GM13977 (cell line): Measurements from ENCODE around the gene PARP4.
"Not testable (repeated sequence)": the region's sequence is repeated elsewhere in the genome, so short reads cannot be mapped to it uniquely, and the experiment has no call there.

Source experiments
- DNase-seq: peaks from one replicate; pipeline ENCODE4 v3.0.0; 2012; ENCODE audit warnings: low spot score
- in situ Hi-C: fragments of 300-500 bp; cut with MboI; formaldehyde crosslinking; loops from one replicate; pipeline ENCODE4 v1.12.0; 2022; ENCODE audit warnings: low sequenced_read_pairs, low pct_unique_long_range_greater_than_20kb, mixed read lengths, inconsistent platforms; ENCODE audit not compliant: unreplicated experiment
- TF ChIP-seq, protein P1 (sequence below): IDR thresholded peaks from 2 replicates; pipeline ENCODE4 v1.5.1; 2012; ENCODE audit warnings: mild to moderate bottlenecking, control low read depth; ENCODE audit not compliant: insufficient read depth; ENCODE audit errors: extremely low read depth, missing control alignments

PARP4 gene

DNA sequence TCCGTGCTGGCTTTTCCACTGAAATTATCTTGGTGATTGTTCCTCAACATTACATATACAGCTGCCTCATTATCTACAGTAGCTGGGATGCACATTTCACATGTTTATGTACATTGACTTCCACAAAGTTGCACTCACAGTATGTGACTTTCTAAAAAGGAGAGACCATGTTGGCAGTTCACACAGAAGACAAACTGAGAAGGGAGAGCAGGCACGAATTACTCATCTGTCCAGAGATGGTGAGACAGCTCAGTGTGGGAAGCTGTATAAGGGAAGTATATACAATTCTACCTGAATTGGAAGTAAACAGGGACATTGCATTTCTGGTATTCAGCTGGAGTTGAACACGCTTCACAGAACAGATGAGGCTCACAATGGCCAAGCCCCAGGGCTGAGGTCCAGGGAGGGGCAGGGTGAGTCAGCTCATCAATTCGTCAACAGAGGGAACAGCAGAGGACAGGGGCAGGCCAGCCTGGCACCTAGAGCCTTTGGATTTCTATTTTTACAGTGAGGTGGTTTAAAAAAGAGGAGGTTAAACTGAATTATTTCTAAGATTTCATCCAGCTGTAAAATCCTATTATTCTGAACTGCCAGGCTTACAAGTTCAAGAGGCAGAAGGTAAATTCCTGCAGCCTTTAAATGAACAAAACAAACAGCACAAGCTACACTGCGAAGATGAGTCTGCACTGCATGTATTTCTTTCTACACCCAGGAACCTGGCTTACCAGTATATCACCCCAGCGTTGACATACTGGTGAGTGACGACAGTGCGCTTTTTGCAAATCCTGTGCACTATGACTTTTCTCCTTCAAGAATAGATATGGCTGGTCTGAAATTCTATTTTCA, 9.8 kb downstream of the PARP4 start:
- in situ Hi-C loops = no loop called here
- no peak for DNase-seq
- TF ChIP-seq, protein P1, sequence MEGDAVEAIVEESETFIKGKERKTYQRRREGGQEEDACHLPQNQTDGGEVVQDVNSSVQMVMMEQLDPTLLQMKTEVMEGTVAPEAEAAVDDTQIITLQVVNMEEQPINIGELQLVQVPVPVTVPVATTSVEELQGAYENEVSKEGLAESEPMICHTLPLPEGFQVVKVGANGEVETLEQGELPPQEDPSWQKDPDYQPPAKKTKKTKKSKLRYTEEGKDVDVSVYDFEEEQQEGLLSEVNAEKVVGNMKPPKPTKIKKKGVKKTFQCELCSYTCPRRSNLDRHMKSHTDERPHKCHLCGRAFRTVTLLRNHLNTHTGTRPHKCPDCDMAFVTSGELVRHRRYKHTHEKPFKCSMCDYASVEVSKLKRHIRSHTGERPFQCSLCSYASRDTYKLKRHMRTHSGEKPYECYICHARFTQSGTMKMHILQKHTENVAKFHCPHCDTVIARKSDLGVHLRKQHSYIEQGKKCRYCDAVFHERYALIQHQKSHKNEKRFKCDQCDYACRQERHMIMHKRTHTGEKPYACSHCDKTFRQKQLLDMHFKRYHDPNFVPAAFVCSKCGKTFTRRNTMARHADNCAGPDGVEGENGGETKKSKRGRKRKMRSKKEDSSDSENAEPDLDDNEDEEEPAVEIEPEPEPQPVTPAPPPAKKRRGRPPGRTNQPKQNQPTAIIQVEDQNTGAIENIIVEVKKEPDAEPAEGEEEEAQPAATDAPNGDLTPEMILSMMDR = no peak

DNA sequence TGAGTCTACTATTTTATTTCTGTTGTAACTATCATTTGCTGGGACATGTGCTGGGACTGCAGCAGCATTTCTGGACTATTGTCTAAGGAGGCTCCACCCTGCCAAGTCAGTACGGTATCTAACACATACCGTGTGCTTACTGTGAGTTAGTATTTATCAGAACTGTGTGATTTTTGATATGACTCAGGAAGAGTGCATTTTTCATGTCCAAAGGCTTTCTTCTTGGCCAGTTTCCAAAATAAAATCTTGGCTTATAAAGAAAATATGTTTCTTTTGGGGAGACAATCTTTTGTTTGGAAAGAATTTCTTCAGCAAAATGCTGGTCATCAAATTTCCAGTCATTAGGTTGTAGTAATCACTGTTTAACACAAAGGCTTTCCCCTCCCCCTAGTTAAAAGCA, 11.6 kb downstream of the PARP4 start:
- DNase-seq = no peak
- in situ Hi-C loops = no loop called here
- TF ChIP-seq, protein P1 = no peak

DNA sequence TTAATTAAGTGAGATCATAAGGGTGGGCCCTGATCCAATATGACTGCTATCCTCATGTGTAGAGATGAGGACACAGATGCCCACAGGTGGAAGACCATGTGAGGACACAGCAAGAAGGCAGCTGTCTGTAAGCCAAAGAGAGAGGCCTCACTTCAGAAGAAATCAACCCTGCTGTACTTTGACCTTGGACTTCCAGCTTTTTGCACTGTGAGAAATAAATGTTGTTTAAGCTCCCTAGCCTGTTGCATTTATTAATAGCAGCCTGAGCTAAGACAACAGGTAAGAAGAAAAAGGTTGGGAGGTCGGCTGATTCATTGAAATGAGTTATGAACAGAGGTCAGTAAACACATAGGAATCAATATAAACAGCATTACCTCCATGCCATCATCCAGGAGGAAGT, 14.8 kb downstream of the PARP4 start:
- TF ChIP-seq, protein P1 = no peak
- in situ Hi-C loops = no loop called here
- no peak for DNase-seq

DNA sequence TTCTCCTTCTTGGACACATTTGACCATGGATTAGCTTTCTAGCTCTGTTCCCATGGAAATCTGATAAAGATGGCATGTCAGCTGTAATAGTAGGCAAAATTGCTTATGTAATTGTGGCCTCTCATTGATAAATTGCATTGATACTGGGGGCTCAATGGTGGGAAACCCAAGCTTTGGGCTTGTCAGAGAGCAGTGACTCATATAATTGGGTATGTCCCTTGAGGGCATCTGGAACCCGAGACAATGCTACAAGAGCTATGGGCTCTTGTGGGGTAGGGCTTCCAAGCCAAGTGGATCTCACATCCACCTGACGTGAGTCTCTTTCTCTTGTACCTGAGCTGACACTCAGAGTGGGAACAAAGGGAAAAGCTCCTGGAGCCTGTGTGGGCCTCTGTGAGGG, 16.3 kb downstream of the PARP4 start:
- DNase-seq, in situ Hi-C loops: not testable (repeated sequence)

DNA sequence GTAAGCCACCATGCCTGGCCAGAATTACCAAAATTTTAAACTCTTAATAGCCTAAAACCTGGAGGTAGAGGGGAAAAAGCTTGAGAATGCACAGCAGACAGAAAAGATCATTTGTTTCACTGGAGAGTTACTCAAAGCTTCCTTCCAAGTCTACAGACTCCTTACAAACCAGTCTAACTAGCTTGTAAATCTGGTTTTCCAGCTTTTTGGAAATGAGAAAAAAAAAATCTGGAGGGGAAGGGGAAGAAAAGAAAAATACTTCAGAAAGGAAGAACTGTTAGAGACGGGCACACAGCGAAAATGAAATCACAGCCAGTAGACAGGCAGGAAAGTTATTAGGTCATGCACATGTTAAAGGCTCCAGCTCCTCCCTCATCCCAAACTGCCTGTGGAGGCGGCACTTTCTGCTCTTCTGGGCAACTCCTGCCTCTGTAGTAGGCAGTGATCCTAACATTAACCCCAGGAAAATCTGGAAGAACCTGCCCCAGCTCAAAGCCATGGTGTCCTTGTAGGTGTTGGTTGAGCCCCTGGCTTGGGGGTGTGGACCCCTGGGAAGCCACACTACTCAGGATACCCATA, 17.3 kb downstream of the PARP4 start:
- TF ChIP-seq, protein P1 = no peak
- DNase-seq = no peak
- in situ Hi-C loops = no loop called here

DNA sequence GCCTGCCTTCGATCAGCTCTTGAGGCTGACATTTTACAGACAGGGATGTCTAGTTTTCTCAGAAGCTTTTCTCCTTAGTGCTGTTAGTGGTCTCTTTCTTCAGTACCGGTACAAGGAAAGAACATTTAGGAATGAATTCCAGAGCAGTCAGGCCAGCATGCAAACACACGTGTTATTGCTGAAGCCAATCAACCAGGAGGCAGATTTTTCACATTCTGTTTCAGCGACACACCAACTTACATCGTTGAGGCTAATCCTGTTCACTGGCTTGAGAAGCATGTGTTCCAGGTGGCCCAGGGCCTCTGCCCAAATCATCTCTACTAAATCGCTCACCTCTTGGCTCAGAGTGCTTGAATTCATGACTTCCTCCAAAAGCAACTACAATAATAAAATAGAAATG, 19.2 kb downstream of the PARP4 start:
- DNase-seq = no peak
- TF ChIP-seq, protein P1 = no peak
- in situ Hi-C loops = no loop called here

DNA sequence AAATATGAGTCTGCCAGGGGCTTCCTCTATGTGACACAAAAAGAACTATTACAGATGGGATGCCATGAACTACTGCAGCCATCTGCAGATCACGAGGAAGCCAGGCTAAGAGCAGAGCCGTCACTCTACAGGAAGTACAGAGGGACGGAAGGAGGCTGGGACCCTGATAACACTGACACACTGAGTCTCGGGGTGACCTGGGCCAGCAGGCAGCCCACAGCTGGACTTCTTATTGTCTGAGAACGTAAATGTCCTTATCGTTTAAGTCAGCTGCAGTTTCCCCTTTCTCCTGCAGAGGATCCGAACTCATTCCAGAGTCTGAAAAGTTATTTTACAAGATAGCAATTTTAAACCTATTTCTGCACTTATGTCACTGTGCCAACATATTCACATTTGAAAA, 20.7 kb downstream of the PARP4 start:
- in situ Hi-C loops = no loop called here
- DNase-seq = no peak
- TF ChIP-seq, protein P1 = no peak
